GM12892 (cell line): Measurements from ENCODE around the gene SLC5A6.

ENCODE experiments used
- DNase-seq: peaks from one replicate; pipeline ENCODE4 v3.0.0; 2011; ENCODE audit not compliant: insufficient read length
- FAIRE-seq: peaks from 2 replicates; lab custom pipeline; 2011; peaks lifted over from hg19 to GRCh38; lab: Jason Lieb, UNC
- POLR2A ChIP-seq: IDR thresholded peaks from 2 replicates; pipeline ENCODE4 v1.6.1; 2011; ENCODE audit warnings: low read depth, low read length, control low read depth
- POLR2AphosphoS5 ChIP-seq: IDR thresholded peaks from 2 replicates; pipeline ENCODE4 v1.6.1; 2011; ENCODE audit warnings: low read depth, low read length, control low read depth
- TAF1 ChIP-seq: IDR thresholded peaks from 2 replicates; pipeline ENCODE4 v1.6.1; 2011; ENCODE audit warnings: low read depth, mild to moderate bottlenecking, control low read depth, low read length, borderline replicate concordance

The SLC5A6 gene

DNA sequence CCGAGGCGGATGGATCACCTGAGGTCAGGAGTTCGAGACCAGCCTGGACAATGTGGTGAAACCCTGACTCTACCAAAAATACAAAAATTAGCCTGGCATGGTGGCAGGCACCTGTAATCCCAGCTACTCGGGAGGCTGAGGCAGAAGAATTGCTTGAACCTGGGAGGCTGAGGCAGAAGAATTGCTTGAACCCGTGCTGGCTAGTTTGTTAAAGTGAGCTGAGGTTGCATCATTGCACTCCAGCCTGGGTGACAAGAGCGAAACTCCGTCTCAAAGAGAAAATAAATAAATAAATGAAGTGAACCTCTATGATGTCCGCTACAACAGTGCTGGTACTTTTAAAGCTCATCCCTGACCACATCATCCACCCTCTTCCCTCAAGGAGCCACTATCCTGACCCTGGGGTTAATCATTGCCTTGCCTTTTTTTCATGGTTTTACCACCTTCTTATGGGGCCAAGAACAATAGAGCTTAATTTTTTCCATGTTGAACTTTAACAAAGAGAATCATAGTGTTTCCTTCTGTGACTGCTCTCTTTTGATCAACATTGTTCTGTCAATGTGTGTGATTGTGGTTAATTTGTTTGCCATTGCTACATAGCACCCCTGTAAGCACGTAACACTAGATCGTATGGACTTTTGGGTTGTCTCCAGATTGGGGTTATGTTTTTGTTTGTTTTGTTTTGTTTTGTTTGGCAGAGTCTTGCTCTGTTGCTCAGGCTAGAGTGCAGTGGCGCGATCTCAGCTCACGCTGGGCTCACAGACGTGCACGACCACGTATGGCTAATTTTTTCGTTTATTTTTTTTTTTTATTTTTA, 17.3 kb downstream of the SLC5A6 start:
- DNase-seq (no peak), FAIRE-seq (no peak)
- TF ChIP-seq TAF1 (no peak), POLR2A (no peak), POLR2AphosphoS5 (no peak)

DNA sequence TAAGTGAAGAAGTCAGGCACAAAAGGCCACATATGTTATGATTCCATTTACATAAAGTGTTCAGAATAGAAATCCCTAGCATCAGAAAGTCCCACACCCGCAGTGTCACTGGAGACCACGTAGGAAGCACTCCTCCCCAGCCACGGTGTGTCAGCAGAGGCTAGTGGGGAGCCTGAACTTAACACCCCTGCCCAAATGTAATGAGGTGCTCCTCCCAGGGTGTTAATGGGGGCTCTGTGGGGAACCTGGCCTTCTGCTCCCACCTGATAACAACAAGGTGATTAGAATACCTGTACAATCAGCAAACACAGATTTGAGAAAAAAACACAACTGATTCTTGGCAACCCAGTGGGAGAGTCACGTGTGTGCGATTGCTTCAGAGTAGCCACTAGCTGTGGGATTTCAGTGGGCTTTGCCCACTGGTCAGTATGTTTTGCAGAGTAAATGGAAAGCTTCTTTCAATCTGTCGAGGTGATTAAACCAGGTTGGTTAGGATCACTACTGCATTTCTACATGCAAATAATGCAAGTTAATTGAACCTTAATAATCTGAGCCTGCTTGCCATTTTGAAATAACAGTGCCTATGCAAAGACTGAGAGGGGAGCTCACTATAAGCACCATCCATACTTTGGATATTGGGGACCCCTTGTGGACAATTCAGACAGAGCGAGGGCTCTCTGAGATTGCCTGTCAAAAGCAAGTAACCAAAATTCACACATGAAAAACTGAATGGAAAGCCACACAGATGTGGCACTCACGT, 20.8 kb downstream of the SLC5A6 start:
- FAIRE-seq (no peak), DNase-seq (no peak)
- no peak for TF ChIP-seq POLR2A
- TF ChIP-seq POLR2AphosphoS5, result no peak
- TF ChIP-seq TAF1, result no peak

- TF ChIP-seq TAF1 (no peak), POLR2AphosphoS5 (no peak), POLR2A (no peak)
- FAIRE-seq, result no peak
- DNase-seq, result no peak
Observed at GRCh38 chr2:27189989-27190388, 22.1 kb downstream of the SLC5A6 start.

DNA sequence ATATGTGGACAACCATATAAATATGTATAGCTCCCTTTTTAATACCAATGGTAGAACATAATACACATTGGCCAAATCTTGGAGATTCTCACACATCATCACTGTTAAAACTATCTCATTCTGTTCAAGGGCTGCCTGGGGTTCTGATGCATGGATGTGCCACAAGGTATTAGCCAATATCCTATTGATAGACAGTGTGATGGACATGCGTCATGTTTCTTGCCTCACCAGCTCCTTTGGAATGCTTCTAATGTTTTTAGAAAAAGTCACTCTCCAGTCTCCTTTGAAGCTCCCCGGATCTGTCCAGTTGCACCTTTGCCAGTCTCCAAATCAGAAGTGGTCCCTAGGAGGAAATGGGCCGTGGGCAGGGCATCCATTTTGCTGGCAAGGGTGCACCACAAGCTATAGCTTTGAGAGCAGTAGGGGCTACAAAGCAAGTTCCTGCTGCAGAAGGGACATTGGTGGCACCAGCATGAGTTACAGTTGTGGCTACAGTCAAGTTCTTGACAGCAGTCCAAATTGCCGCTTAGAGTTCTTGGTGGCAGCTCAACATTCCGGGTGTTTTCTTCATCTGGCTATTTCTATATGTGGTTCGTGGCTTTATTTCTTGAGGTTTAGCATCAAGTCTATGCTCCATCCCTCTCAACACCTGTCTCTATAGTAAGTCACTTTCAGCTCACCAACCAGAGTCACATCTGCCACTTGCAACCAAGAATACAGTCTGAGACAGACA, 25.3 kb downstream of the SLC5A6 start:
- no peak for FAIRE-seq
- no peak for DNase-seq
- TF ChIP-seq TAF1, result no peak
- TF ChIP-seq POLR2A, result no peak
- TF ChIP-seq POLR2AphosphoS5, result no peak

- TF ChIP-seq TAF1 (no peak), POLR2A (no peak), POLR2AphosphoS5 (no peak)
- DNase-seq (no peak), FAIRE-seq (no peak)
Observed at GRCh38 chr2:27185331-27186026, 26.6 kb downstream of the SLC5A6 start.

GRCh38 chr2:27184115-27184514, 28.0 kb downstream of the SLC5A6 start:
- DNase-seq (no peak), FAIRE-seq (no peak)
- TF ChIP-seq TAF1, result no peak
- no peak for TF ChIP-seq POLR2AphosphoS5
- no peak for TF ChIP-seq POLR2A

DNA sequence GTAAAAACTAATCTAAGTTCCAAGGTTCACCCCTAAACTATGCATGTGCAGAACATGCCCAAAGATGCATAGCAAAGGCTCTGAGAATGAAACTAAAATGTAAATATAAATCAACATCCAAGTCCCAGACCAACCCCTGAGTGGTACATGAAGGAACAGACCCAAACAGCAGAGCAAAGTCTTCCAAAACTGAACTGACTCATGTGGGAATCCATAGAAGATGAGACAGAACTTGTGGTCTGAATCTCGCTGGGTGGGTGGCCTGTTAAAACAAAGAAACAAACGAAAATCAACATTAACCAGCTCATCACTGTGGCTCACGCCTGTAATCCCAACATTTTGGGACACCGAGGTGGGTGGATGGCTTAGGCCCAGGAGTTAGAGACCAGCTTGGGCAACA, 29.7 kb downstream of the SLC5A6 start:
- DNase-seq, result no peak
- FAIRE-seq, result no peak
- TF ChIP-seq POLR2AphosphoS5 (no peak), TAF1 (no peak), POLR2A (no peak)

GRCh38 chr2:27179344-27180000, 32.6 kb downstream of the SLC5A6 start:
- TF ChIP-seq POLR2AphosphoS5 (no peak), TAF1 (no peak), POLR2A (no peak)
- no peak for FAIRE-seq
- DNase-seq, result no peak

DNA sequence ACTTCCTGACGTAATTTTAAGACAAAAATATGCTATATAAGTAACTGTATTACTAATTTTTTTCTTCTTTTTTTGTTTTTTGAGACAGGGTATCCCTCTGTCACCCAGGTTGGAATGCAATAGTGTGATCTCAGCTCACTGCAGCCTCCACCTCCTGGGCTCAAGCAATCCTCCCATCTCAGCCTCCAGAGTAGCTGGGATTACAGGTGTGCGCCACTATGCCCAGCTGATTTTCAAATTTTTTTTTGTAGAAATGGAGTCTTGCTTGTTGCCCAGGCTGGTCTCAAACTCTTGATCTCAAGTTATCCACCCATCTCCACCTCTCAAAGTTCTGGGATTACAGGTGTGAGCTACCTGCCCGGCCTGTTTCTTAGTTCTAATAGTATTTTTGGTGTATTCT, 33.6 kb downstream of the SLC5A6 start:
- no peak for TF ChIP-seq TAF1
- no peak for TF ChIP-seq POLR2A
- TF ChIP-seq POLR2AphosphoS5, result no peak
- no peak for FAIRE-seq
- no peak for DNase-seq
